Measurements from ENCODE around the gene R3HCC1L. TPM values are rescaled to one million over a fixed set of nuclear protein-coding genes. Genes with fewer than 3 reads are reported as not detected.

The R3HCC1L gene
- total RNA-seq, 2 experiments from 2014 or later: 13.2 to 13.3 TPM

GRCh38 chr10:98267069-98267893 lies 132.8 kb downstream of the R3HCC1L start:
- Mint-ChIP-seq H3K36me3 (no peaks in the 10 kb centered on the region), H3K27ac (no peak overlapping the region), H3K9me3 (no peaks in the 10 kb centered on the region), H3K4me3 (peak overlapping the region; percentile 39), H3K4me1 (ENCODE audit: low read depth) (peaks cover 1% of the 10 kb centered on the region), H3K27me3 (peaks cover 39% of the 10 kb centered on the region)
- no peak for DNase-seq
- ChIA-PET CTCF (interaction anchor here (0.6 to 3.1 kb wide), 2 partner anchors 97 to 1125 kb away, joined by 3 to 10 read pairs; no protein-coding TSS in a partner anchor), POLR2A (interaction anchor here (0.5 kb wide), 1 partner anchor 82 kb away, joined by 3 read pairs; no protein-coding TSS in a partner anchor)
- intact Hi-C loops (cut with micrococcal nuclease): no loop called here

DNA sequence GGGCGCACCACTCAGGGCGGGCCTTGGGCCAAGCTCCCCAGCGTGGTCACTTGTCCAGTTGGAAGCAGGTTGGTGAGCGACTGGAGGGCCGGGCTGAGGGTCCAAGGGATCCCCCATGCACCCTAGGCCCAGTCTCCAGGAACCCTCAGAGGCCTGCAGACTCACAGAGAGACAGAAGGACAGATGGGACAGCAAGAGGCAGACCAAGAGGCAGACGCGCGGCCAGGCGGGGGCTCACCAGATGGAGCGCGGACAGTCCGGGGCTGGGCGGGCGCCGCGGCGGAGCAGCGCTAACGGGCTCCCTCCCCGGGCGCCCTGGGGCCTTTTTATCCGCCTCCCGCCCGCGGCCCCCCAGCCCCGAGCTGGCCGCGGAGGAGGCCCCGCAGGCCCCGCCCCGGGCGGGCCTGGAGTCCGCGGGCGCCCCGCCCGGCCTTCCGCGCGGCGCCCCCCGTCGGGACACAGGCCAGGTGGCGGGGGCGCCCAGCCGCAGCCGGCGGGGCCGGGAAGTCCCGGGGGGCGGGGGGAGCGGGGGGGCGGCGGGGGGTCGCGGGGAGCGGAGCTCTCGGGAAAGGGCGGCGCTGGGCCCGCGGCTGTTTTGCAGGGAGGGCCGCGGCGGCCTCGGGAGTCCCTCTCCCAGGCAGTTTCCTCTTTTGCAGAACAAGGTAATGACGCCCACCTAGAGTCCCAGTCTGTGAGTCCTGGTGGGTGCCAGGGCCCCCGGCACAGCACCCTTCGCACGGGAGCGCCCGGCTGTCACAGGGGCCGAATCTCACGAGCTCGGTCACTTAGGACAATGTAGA lies 133.6 kb downstream of the R3HCC1L start, which contains the start of gene LOXL4:
Gene LOXL4, minus strand, starts transcription at position 301 of the 800 bp plus-strand sequence. CDS start 5,175 bp downstream, outside the sequence.
- intact Hi-C loops (cut with micrococcal nuclease): no loop called here
- H3K27me3 Mint-ChIP-seq: peaks cover 39% of the 10 kb centered on the region

DNA sequence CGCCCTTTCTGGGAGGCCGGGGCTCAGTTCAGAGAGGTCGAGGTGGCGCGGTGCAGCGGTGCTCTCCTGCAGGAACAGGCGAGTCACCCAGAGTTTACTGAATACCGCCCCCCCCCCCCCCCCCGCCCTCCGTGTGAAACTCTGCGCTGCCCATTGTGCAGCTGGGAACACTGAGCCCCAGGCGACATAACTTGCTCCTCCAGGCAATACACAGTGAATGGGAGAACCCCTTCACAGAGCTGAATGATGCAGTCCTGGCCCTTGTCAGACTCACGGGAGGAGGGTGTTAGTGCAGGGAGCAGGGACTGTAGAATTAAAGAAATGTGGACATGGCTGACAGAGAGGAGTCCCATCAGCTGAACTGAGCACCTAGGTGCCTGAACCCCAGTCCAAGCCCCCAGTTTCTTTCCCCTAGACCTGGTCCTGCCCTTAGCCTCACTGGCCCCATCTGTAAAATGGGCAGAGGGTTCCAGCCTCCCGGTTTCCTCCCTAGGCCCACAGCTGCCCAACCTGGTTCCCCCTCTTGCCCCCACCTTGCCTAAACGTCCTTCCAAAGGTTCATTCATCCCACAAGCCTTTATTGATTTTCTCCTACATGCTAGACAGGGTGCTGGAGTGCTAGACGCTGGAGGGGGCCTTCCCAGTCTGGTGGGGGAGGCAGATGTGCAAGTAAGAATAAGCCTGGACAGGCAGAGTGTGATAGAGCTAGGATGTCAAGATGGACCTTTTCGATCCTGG lies 134.4 kb downstream of the R3HCC1L start:
- intact Hi-C loops (cut with micrococcal nuclease): no loop called here

More for the DNA sequence above, 133.6 kb downstream of the R3HCC1L start, which contains the start of gene LOXL4:
- CTCF ChIA-PET: interaction anchor here (3.1 kb wide), 1 partner anchor 98 kb away, joined by 10 read pairs; no protein-coding TSS in a partner anchor
- Mint-ChIP-seq H3K27ac (no peak within 1 kb of the TSS), H3K9me3 (no peaks in the 10 kb centered on the region), H3K4me1 (ENCODE audit: low read depth) (peaks cover 1% of the 10 kb centered on the region), H3K36me3 (no peaks in the 10 kb centered on the region), H3K4me3 (peak within 1 kb of the TSS; percentile 50)
- POLR2A ChIA-PET: interaction anchor here (0.5 to 0.7 kb wide), 2 partner anchors 83 to 167 kb away, joined by 3 read pairs; no protein-coding TSS in a partner anchor
- no peak for DNase-seq

GRCh38 chr10:98269435-98269912 lies 135.0 kb downstream of the R3HCC1L start:
- POLR2A ChIA-PET: no interaction called here
- H3K4me3 Mint-ChIP-seq: no peak overlapping the region
- CTCF ChIA-PET: no interaction called here

More for the DNA sequence above, 134.4 kb downstream of the R3HCC1L start:
- Mint-ChIP-seq H3K4me1 (ENCODE audit: low read depth) (peaks cover 1% of the 10 kb centered on the region), H3K27ac (no peak overlapping the region), H3K27me3 (peaks cover 39% of the 10 kb centered on the region), H3K9me3 (no peaks in the 10 kb centered on the region), H3K4me3 (peak overlapping the region; percentile 50), H3K36me3 (no peaks in the 10 kb centered on the region)
- CTCF ChIA-PET: interaction anchor here (3.1 kb wide), 1 partner anchor 98 kb away, joined by 10 read pairs; no protein-coding TSS in a partner anchor
- DNase-seq: no peak
- POLR2A ChIA-PET: interaction anchor here (0.7 kb wide), 1 partner anchor 166 kb away, joined by 3 read pairs; no protein-coding TSS in a partner anchor

GRCh38 chr10:98270073-98270740 lies 135.8 kb downstream of the R3HCC1L start:
- CTCF ChIA-PET: no interaction called here

More at GRCh38 chr10:98269435-98269912, 135.0 kb downstream of the R3HCC1L start:
- no peak overlapping the region for H3K27ac Mint-ChIP-seq
- intact Hi-C loops (cut with micrococcal nuclease): no loop called here
- H3K4me1 Mint-ChIP-seq (ENCODE audit: low read depth): peaks cover 1% of the 10 kb centered on the region
- DNase-seq: no peak
- H3K9me3 Mint-ChIP-seq: no peaks in the 10 kb centered on the region
- peaks cover 40% of the 10 kb centered on the region for H3K27me3 Mint-ChIP-seq
- no peaks in the 10 kb centered on the region for H3K36me3 Mint-ChIP-seq

GRCh38 chr10:98270786-98271185 lies 136.3 kb downstream of the R3HCC1L start:
- POLR2A ChIA-PET: no interaction called here
- CTCF ChIA-PET: no interaction called here

More at GRCh38 chr10:98270073-98270740, 135.8 kb downstream of the R3HCC1L start:
- Mint-ChIP-seq H3K4me1 (ENCODE audit: low read depth) (peaks cover 1% of the 10 kb centered on the region), H3K27ac (no peak overlapping the region), H3K36me3 (no peaks in the 10 kb centered on the region), H3K4me3 (no peak overlapping the region), H3K27me3 (peaks cover 42% of the 10 kb centered on the region), H3K9me3 (no peaks in the 10 kb centered on the region)
- intact Hi-C loops (cut with micrococcal nuclease): no loop called here
- DNase-seq: no peak
- POLR2A ChIA-PET: no interaction called here

DNA sequence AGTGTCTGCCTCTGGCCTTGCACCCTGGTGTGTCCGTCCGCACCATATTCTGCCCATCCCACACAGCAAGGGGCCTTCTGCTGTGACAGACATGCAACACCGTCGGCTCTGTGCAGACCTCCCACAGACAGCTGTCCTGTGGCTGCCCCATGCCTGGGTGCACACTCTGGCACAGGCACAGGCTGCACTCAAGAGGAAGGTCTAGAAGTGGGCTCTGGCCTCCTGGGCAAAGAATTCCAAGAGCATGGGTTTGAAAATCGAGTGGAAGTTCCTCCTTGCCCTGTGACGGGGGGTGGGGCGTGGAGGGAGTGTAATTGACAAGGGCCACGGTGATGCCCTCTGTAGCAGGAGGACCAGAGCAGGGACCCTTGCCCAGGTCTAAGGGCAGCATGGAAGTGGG lies 137.8 kb downstream of the R3HCC1L start:
- POLR2A ChIA-PET: no interaction called here
- Mint-ChIP-seq H3K4me1 (ENCODE audit: low read depth) (peaks cover 1% of the 10 kb centered on the region), H3K9me3 (no peaks in the 10 kb centered on the region), H3K36me3 (no peaks in the 10 kb centered on the region), H3K4me3 (no peak overlapping the region), H3K27ac (no peak overlapping the region), H3K27me3 (peaks cover 31% of the 10 kb centered on the region)
- no peak for DNase-seq
- intact Hi-C loops (cut with micrococcal nuclease): no loop called here
- CTCF ChIA-PET: no interaction called here

More at GRCh38 chr10:98270786-98271185, 136.3 kb downstream of the R3HCC1L start:
- peaks cover 41% of the 10 kb centered on the region for H3K27me3 Mint-ChIP-seq
- intact Hi-C loops (cut with micrococcal nuclease): no loop called here
- DNase-seq: no peak
- peaks cover 1% of the 10 kb centered on the region for H3K4me1 Mint-ChIP-seq (ENCODE audit: low read depth)
- no peak overlapping the region for H3K27ac Mint-ChIP-seq
- H3K9me3 Mint-ChIP-seq: no peaks in the 10 kb centered on the region
- no peaks in the 10 kb centered on the region for H3K36me3 Mint-ChIP-seq
- H3K4me3 Mint-ChIP-seq: no peak overlapping the region

DNA sequence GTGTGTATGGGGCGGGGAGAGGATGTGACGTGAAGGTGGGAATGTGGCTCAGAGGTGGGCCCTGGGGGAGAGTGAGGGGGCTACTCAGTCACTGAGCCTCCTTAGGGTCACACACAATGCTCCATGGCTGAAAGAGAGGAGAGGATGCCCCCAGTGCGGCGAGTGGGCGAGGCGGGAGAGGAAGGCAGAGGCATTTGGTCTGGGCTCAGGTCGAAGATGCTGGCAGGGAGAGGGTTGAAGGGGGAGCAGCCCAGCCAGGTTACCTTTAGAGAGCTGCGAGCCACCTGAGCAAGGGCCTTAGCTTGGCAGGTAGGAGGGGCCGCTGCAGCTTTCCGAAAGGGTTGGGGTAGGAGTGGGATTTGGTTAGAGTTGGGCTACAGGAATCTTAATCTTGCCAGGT lies 138.2 kb downstream of the R3HCC1L start:
- peaks cover 27% of the 10 kb centered on the region for H3K27me3 Mint-ChIP-seq
- H3K4me1 Mint-ChIP-seq (ENCODE audit: low read depth): peaks cover 1% of the 10 kb centered on the region
- no peak for DNase-seq
- no peak overlapping the region for H3K4me3 Mint-ChIP-seq
- H3K36me3 Mint-ChIP-seq: no peaks in the 10 kb centered on the region
- no peak overlapping the region for H3K27ac Mint-ChIP-seq
- ChIA-PET POLR2A (no interaction called here), CTCF (interaction anchor here (0.7 kb wide), 1 partner anchor 37 kb away, joined by 3 read pairs; no protein-coding TSS in a partner anchor)
- intact Hi-C loops (cut with micrococcal nuclease): no loop called here
- no peaks in the 10 kb centered on the region for H3K9me3 Mint-ChIP-seq

GRCh38 chr10:98273057-98273850 lies 138.8 kb downstream of the R3HCC1L start:
- Mint-ChIP-seq H3K4me3 (no peak overlapping the region), H3K27me3 (peaks cover 25% of the 10 kb centered on the region), H3K27ac (no peak overlapping the region), H3K36me3 (no peaks in the 10 kb centered on the region), H3K4me1 (ENCODE audit: low read depth) (peaks cover 1% of the 10 kb centered on the region), H3K9me3 (no peaks in the 10 kb centered on the region)
- CTCF ChIA-PET: interaction anchor here (0.7 kb wide), 1 partner anchor 36 kb away, joined by 3 read pairs; no protein-coding TSS in a partner anchor
- no peak for DNase-seq
- intact Hi-C loops (cut with micrococcal nuclease): no loop called here
- POLR2A ChIA-PET: no interaction called here

DNA sequence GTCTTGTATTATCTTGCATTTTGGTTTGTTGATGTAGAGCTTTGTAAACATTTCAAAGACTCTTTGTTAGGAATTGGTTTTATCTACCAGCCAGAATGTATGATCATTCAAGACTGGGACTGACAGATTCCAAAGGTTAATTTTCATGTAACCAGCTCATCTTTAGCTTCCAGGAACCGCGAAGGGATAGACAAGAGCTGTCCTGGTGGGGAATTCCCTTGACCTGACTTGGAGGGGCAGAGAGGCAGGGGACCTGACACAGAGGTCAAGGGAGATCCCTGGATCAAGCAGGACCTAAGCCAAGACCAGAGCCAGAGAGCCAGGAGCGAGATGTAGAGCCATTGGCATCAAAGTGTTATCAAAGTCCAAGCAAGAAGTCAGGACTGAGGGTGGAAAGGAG lies 140.1 kb downstream of the R3HCC1L start:
- Mint-ChIP-seq H3K4me3 (no peak overlapping the region), H3K4me1 (ENCODE audit: low read depth) (no peaks in the 10 kb centered on the region), H3K36me3 (no peaks in the 10 kb centered on the region), H3K9me3 (no peaks in the 10 kb centered on the region), H3K27ac (no peak overlapping the region), H3K27me3 (peaks cover 16% of the 10 kb centered on the region)
- CTCF ChIA-PET: no interaction called here
- intact Hi-C loops (cut with micrococcal nuclease): no loop called here
- POLR2A ChIA-PET: no interaction called here
- DNase-seq: no peak

Measured in activated CD4-positive, alpha-beta memory T cell treated with anti-CD3 and anti-CD28 coated beads for 36 hours (primary cell).